Small intestine (tissue), 7 donors: ENCODE measurements around the gene FKBP1A. TPM values are rescaled to one million over a fixed set of nuclear protein-coding genes. Genes with fewer than 3 reads are reported as not detected.
"Not testable (repeated sequence)": the region's sequence is repeated elsewhere in the genome, so short reads cannot be mapped to it uniquely, and the experiment has no call there.

Source experiments
- DNase-seq, 2 donors: peaks; one replicate each; pipeline versions ENCODE4 v3.0.0 to v3.0.0-alpha.2; 2013
- FAIRE-seq: peaks from 2 replicates; lab custom pipeline; 2012; peaks lifted over from hg19 to GRCh38; lab: Jason Lieb, UNC
- H3K27ac ChIP-seq, 3 donors: one replicate each; pipeline ENCODE4 v1.5.1; 2013; ENCODE audit warnings: low read length in 2 of 3, mild to moderate bottlenecking in 2 of 3, control low read depth in 1 of 3, inconsistent platforms in 1 of 3, low read depth in 1 of 3, moderate library complexity in 1 of 3
- H3K27me3 ChIP-seq, 3 donors: one replicate each; pipeline ENCODE4 v1.6.1; 2013; ENCODE audit warnings: low read length in 3 of 3, inconsistent platforms in 1 of 3; ENCODE audit not compliant: control insufficient read depth in 3 of 3, insufficient read depth in 3 of 3
- H3K36me3 ChIP-seq, 3 donors: one replicate each; pipeline ENCODE4 v1.6.1; 2013; ENCODE audit warnings: low read length in 3 of 3, inconsistent platforms in 1 of 3, low read depth in 1 of 3, mild to moderate bottlenecking in 1 of 3, moderate library complexity in 1 of 3; ENCODE audit not compliant: control insufficient read depth in 3 of 3, insufficient read depth in 2 of 3
- H3K4me1 ChIP-seq, 3 donors: one replicate each; pipeline ENCODE4 v1.6.1; 2013; ENCODE audit warnings: low read length in 2 of 3, inconsistent platforms in 1 of 3, low read depth in 1 of 3, mild to moderate bottlenecking in 1 of 3, moderate library complexity in 1 of 3; ENCODE audit not compliant: control insufficient read depth in 3 of 3, insufficient read depth in 2 of 3
- H3K4me3 ChIP-seq, 3 donors: one replicate each; pipeline ENCODE4 v1.5.1; 2013; ENCODE audit warnings: low read length in 3 of 3, control low read depth in 1 of 3, inconsistent platforms in 1 of 3, low read depth in 1 of 3, mild to moderate bottlenecking in 1 of 3, moderate library complexity in 1 of 3
- H3K9me3 ChIP-seq, 2 donors: one replicate each; pipeline ENCODE4 v1.6.1; 2013; ENCODE audit warnings: low read depth in 1 of 2, low read length in 1 of 2; ENCODE audit not compliant: control insufficient read depth in 2 of 2, insufficient read depth in 1 of 2
- WGBS, 3 donors: extraction: QIAGEN DNeasy Blood & Tissue Kit; methylation state at CpG; one replicate each; pipeline ENCODE4 v1.1.7; 2013; 5-methylcytosine and 5-hydroxymethylcytosine counted together
- polyA plus RNA-seq, 4 donors: library from polyadenylated mRNA; stranded (reverse) in 3 of 4; unstranded in 1 of 4; fragments of 200-250 nt in 3 of 4; fragments of 120-200 nt in 1 of 4; gene quantifications; one replicate each; pipeline versions ENCODE4 v1.2.1 to v1.2.3, GENCODE V29; 2013
- donor health status: healthy with polysubstance abuse.
- donor health status: control.
- donor health status: control.
- donor health status: Bipolar disorder and iron deficiency.
- donor health status: healthy.

The FKBP1A gene
- polyA plus RNA-seq, 4 donors = 146 to 315 (median 208) TPM

DNA sequence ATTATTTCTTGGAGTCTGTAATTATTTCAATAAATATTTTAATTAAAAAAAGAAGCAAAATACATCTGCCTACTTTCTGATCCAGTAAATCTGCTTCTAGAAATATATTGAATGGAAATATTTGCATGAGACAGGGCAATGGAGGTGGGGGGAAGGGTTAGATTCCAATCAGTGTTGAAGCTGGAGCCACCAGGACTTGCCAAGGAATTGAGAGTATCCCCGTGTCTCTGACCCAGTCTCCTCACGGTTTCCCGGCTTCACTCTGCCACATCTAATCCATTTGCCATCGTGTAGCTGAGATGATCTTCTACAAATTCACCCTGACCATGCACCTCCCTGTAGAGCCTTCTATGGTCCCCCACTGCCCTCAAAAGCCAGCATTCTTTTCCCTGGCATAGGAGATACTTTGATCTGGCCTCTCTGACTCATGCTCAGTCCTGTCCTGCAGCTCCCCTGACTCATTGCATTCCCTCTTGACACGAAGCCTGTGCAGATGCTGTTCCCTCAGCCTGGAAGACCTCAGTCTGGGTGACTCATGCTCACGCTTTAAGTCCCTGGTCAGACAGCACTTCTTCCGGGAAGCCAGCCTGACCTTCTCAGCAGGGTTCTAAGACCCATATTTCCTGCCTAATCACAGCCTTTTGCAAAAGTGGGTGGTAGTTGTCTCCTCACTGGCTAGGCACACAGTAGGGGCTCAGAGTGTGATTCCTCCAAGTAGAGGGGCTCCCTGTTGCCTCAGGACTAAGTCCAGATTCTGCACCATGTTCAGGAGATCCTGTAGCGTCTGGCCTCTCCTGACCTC, 23.0 kb upstream of the FKBP1A start:
- H3K27me3 ChIP-seq = no peaks in the 10 kb centered on the region
- FAIRE-seq = no peak
- H3K9me3 ChIP-seq = peaks cover 0 to 2% of the 10 kb centered on the region in 2 donors
- H3K36me3 ChIP-seq = no peaks in the 10 kb centered on the region
- DNase-seq = peak in 1 of 2 donors; percentile 83
- no peaks in the 10 kb centered on the region for H3K4me1 ChIP-seq
- 66 to 67% (median 67%) methylated on average over 8 of the region's 8 CpGs for WGBS, 3 donors
- no peak overlapping the region for H3K27ac ChIP-seq
- no peak overlapping the region for H3K4me3 ChIP-seq

- Histone ChIP-seq H3K27me3 (no peaks in the 10 kb centered on the region), H3K4me3 (no peak overlapping the region), H3K4me1 (no peaks in the 10 kb centered on the region), H3K36me3 (no peaks in the 10 kb centered on the region), H3K9me3 (no peaks in the 10 kb centered on the region), H3K27ac (no peak overlapping the region)
- 70 to 83% (median 74%) methylated on average over 4 of the region's 4 CpGs for WGBS, 3 donors
- DNase-seq = no peak
- no peak for FAIRE-seq
Measured at GRCh38 chr20:1414982-1415381, 22.1 kb upstream of the FKBP1A start.

DNA sequence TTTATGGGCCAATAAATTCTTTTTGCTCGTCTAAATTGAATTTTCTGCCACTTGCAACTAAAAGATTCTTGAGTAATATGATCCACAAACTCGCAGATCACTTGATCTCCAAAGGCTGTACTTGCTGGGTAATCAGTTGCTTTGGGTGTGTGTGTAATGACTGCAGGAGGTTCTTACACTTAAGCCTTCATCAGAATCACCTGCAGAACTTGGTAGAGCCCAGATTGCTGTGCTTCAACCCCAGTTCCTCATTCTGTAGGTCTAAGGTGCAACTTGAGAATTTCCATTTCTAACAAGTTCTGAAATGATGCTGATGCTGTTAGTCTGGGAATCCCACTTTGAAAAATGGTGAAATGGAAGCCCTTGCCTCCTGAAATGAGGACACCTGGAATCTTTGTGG, 12.9 kb upstream of the FKBP1A start:
- Histone ChIP-seq H3K27ac (peak overlapping the region in 1 of 3 donors; percentile 35), H3K4me1 (peaks cover 0 to 39% (median 1%) of the 10 kb centered on the region in 3 donors)
- WGBS, 3 donors = 11 to 36% (median 27%) methylated on average over 2 of the region's 2 CpGs

GRCh38 chr20:1403624-1404023, 10.8 kb upstream of the FKBP1A start:
- 51 to 93% (median 69%) methylated on average over 1 of the region's 1 CpG for WGBS, 3 donors
- DNase-seq (no peak), FAIRE-seq (no peak)
- no peaks in the 10 kb centered on the region for H3K36me3 ChIP-seq
- no peak overlapping the region for H3K4me3 ChIP-seq
- peaks cover 4 to 55% (median 4%) of the 10 kb centered on the region in 3 donors for H3K4me1 ChIP-seq
- H3K27ac ChIP-seq = no peak overlapping the region
- no peaks in the 10 kb centered on the region for H3K9me3 ChIP-seq
- no peaks in the 10 kb centered on the region for H3K27me3 ChIP-seq

More for the DNA sequence above, 12.9 kb upstream of the FKBP1A start:
- Histone ChIP-seq H3K27me3 (no peaks in the 10 kb centered on the region), H3K9me3 (no peaks in the 10 kb centered on the region), H3K4me3 (no peak overlapping the region), H3K36me3 (no peaks in the 10 kb centered on the region)
- peak in 1 of 2 donors; percentile 50 for DNase-seq
- no peak for FAIRE-seq

DNA sequence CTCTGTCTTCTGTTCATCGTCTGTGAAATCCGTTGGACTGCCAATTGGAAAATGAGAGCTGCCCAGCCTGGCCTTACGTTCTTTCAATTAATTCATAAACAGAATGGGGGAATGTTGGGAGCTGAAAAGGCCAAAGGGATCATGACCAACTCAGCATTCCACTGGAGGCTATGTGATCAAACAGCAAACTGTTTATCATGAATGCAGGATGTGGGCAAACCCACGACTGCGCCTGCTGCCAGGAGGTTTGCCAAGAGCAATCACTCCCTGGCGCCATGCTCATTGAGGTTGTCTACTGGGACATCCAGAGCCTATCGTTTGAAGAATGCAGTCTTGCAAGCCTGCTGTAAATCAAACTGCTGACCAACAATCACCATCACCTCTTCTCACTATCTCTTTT, 9.3 kb upstream of the FKBP1A start:
- Histone ChIP-seq H3K9me3 (no peaks in the 10 kb centered on the region), H3K27ac (peak overlapping the region in 1 of 3 donors; percentile 55), H3K27me3 (no peaks in the 10 kb centered on the region), H3K4me1 (peaks cover 5 to 64% (median 7%) of the 10 kb centered on the region in 3 donors), H3K36me3 (no peaks in the 10 kb centered on the region), H3K4me3 (no peak overlapping the region)
- DNase-seq (no peak), FAIRE-seq (no peak)
- WGBS, 3 donors = 60 to 65% (median 62%) methylated on average over 7 of the region's 7 CpGs

DNA sequence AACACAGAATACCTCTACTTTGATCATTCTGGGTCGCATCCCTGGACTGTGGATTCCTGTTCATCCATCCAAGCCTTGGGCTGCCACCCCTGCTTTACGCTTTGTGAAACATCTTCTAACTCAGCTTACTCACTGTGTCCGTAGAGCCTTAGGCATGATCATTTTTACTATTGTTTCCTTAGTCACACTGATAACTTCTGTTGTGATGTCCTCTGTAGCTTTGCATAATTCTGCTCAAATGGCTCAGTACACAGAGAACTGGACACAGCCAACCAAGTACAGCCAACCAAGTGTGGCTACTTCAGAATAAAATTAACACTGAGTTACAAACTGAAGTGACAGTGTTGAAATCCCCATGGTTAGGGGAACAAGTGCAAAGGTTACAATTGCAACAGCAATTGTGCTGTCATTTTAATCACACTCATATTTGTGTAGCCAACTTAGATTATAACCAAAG, 8.6 kb upstream of the FKBP1A start:
- Histone ChIP-seq H3K27me3 (no peaks in the 10 kb centered on the region), H3K27ac (peak overlapping the region in 1 of 3 donors; percentile 55), H3K4me3 (no peak overlapping the region), H3K9me3 (no peaks in the 10 kb centered on the region), H3K36me3 (no peaks in the 10 kb centered on the region), H3K4me1 (peaks cover 5 to 61% (median 7%) of the 10 kb centered on the region in 3 donors)
- 66 to 82% (median 74%) methylated on average over 3 of the region's 3 CpGs for WGBS, 3 donors
- DNase-seq (peak; percentile 40 to 73), FAIRE-seq (no peak)

DNA sequence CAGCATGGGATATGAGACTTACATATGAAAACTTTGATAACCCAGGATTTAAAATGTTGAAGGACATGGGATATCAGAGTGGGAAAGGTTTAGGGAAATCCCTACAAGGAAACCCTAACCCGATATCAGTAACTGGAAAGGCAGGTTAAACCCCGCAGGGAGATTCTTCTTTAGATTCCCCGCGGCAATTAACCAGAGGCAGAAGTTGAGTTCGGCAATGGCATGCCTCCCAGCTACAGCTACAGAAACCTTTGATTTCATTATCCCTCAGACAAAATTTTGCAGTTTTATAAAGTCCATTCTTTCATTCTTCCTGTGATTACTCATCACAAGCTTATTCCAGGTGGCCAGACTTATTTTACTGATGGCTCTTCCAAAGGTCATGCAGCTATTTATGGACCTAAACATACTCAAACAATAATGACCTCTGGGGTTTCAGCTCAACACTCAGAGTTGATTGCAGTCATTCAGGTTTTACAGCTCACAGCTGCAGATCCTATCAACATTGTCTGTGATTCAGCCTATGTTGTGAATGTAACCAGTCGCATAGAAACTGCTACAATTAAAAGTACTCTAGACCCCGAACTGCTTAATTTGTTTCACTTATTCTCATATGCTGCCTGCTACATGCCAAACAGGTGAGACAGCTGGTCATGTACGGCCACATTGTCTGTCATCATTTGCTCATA, 7.0 kb upstream of the FKBP1A start:
- WGBS, 3 donors = 16 to 46% (median 41%) methylated on average over 8 of the region's 8 CpGs
- H3K4me1 ChIP-seq = peaks cover 5 to 47% (median 7%) of the 10 kb centered on the region in 3 donors
- H3K27ac ChIP-seq = peak overlapping the region in 2 of 3 donors; percentile 69 to 74
- FAIRE-seq = peak; percentile 67
- H3K4me3 ChIP-seq, H3K36me3 ChIP-seq, H3K9me3 ChIP-seq, H3K27me3 ChIP-seq: not testable (repeated sequence)
- peak; percentile 88 to 94 for DNase-seq

DNA sequence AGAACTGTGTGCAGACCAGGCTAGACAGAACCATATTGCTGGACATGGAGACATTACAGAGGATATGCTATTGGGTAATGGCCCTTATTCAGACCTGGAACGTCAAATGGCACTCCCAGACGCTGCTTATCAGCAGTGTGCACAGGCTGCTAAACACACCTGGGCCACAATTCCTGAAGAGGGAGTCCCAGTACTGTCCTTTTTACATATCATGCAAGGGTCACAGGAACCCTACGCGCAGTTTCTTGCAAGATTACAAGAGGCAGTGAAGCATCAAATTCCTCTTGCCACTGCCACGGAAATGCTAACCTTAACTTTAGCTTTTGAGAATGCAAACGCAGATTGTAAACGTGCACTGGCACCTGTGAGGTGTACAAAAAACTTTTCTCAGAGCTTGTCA, 5.3 kb upstream of the FKBP1A start:
- WGBS, 3 donors = 14 to 51% (median 29%) methylated on average over 7 of the region's 7 CpGs
- not testable (repeated sequence) for FAIRE-seq, H3K9me3 ChIP-seq, H3K27me3 ChIP-seq, H3K4me3 ChIP-seq, H3K36me3 ChIP-seq
- peak; percentile 66 to 78 for DNase-seq
- Histone ChIP-seq H3K4me1 (peaks cover 8 to 44% (median 12%) of the 10 kb centered on the region in 3 donors), H3K27ac (peak overlapping the region in 1 of 3 donors; percentile 74)
